GM12878 (cell line): ENCODE data around the gene ZFP36. TPM values are rescaled to one million over a fixed set of nuclear protein-coding genes. Genes with fewer than 3 reads are reported as not detected.
A peak's percentile ranks its signal among the peaks of the same experiment; 100 is the strongest.

Source experiments
- BCL11A ChIP-seq: IDR thresholded peaks from 2 replicates; pipeline ENCODE4 v1.6.1; 2011; ENCODE audit warnings: low read depth, low read length
- CHD4 ChIP-seq: fragments of 200-600 bp; sonication (generic); IDR thresholded peaks from 2 replicates; pipeline ENCODE4 v1.6.1; 2016; ENCODE audit warnings: mild to moderate bottlenecking
- EGR1 ChIP-seq, 2 experiments: IDR thresholded peaks; 1 replicate in 1 of 2; 2 replicates in 1 of 2; pipeline ENCODE4 v1.6.1; 2011 to 2012; ENCODE audit warnings: low read depth in 2 of 2, low read length in 2 of 2, borderline replicate concordance in 1 of 2, mild to moderate bottlenecking in 1 of 2, moderate library complexity in 1 of 2
- FOXK2 ChIP-seq: fragments of 450-650 bp; IDR thresholded peaks from 2 replicates; pipeline ENCODE4 v1.6.1; 2017; ENCODE audit warnings: mild to moderate bottlenecking, moderate library complexity
- POLR2AphosphoS2 ChIP-seq: IDR thresholded peaks from 2 replicates; pipeline ENCODE4 v1.6.1; 2011; ENCODE audit warnings: low read depth, mild to moderate bottlenecking, low read length, improper control_type of control experiment, moderate library complexity
- YBX1 ChIP-seq: fragments of 450-650 bp; IDR thresholded peaks from 2 replicates; pipeline ENCODE4 v1.6.1; 2016; ENCODE audit warnings: antibody characterized with exemption
- ZNF217 ChIP-seq: fragments of 450-650 bp; IDR thresholded peaks from 2 replicates; pipeline ENCODE4 v1.6.1; 2017; ENCODE audit warnings: antibody characterized with exemption, mild to moderate bottlenecking
- ZNF24 ChIP-seq: fragments of 450-650 bp; IDR thresholded peaks from 2 replicates; pipeline ENCODE4 v1.6.1; 2017; ENCODE audit warnings: antibody characterized with exemption, mild to moderate bottlenecking
- polyA plus RNA-seq, 11 experiments: library from polyadenylated mRNA; depleted of rRNA in 4 of 11; unstranded in 6 of 11; stranded (reverse) in 5 of 11; fragments of >200 nt; fragmentation: Nextera tagmentation in 4 of 11; fragmentation: Illumina TruSeq in 1 of 11; extraction: Ambion mirVana in 4 of 11; extraction: Trizol in 1 of 11; gene quantifications; 1 replicate in 1 of 11; 2 replicates in 10 of 11; pipeline versions ENCODE4 v1.2.1 to v1.2.3, GENCODE V29; 2011 to 2016; ENCODE audit warnings: inconsistent platforms in 2 of 11, missing spikeins in 2 of 11, low read depth in 1 of 11
- total RNA-seq, 4 experiments: library from RNA; depleted of rRNA in 3 of 4; stranded (reverse); fragments of >200 nt in 3 of 4; fragmentation: Illumina TruSeq in 1 of 4; extraction: Trizol in 1 of 4; gene quantifications; 2 replicates each; pipeline versions ENCODE4 v1.2.1 to v1.2.3, GENCODE V29; 2013 to 2021
- TF ChIP-seq, protein P1 (sequence below): fragments of 450-650 bp; IDR thresholded peaks from 2 replicates; pipeline ENCODE4 v1.6.1; 2016; ENCODE audit warnings: mild to moderate bottlenecking, moderate library complexity, borderline replicate concordance
- TF ChIP-seq, protein P2 (sequence below): IDR thresholded peaks from 2 replicates; pipeline ENCODE4 v1.6.1; 2012; ENCODE audit warnings: mild to moderate bottlenecking, low read depth, low read length
- TF ChIP-seq, protein P3 (sequence below): fragments of 450-650 bp; IDR thresholded peaks from 2 replicates; pipeline ENCODE4 v1.6.1; 2017; ENCODE audit warnings: borderline replicate concordance
- TF ChIP-seq, protein P4 (sequence below): fragments of 450-650 bp; IDR thresholded peaks from 2 replicates; pipeline ENCODE4 v1.6.1; 2018; ENCODE audit warnings: mild to moderate bottlenecking, low read depth, moderate library complexity; ENCODE audit not compliant: partially characterized antibody
- TF ChIP-seq, protein P5 (sequence below): fragments of 450-650 bp; IDR thresholded peaks from 2 replicates; pipeline ENCODE4 v1.6.1; 2017; ENCODE audit warnings: antibody characterized with exemption, mild to moderate bottlenecking, moderate library complexity

ZFP36 gene
- total and polyA plus RNA-seq, 10 of the 15 experiments (the other 5 are each of a cell fraction or from before 2014, with no cell fraction given), result 5.3 to 55.0 (median 18.1) TPM

DNA sequence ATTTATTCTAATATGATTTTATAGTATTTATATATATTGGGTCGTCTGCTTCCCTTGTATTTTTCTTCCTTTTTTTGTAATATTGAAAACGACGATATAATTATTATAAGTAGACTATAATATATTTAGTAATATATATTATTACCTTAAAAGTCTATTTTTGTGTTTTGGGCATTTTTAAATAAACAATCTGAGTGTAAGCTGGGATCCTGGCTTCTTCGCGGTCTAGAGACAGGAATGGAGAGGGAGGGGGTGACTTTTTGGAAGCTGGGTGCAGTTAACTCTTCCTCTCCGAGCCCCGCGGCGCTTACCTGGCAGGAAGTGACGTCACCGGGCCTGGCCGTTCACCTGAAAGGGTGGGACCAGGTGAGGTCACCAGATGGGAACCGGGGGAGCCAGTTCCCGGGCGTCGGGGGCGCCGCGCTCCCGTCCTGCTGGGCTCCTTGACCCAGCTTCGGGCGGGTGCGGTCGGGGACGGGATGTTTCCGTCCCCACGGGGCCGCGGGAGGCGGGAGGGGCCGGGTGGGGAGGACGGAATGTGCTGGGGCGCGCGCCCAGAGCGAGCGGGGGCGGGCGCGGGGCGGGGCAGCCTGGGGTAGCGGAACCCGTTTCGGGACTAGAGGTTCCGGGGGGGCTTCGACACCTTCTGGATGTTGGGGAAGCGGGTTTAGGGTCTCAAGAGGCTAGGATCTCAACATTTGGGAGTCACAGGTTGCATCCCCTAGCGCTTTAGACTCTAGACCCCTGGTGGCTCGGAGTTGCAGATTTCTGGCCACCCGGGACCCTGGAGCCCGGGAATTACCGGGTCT, 2.8 kb downstream of the ZFP36 start (continued):
- TF ChIP-seq, protein P1, sequence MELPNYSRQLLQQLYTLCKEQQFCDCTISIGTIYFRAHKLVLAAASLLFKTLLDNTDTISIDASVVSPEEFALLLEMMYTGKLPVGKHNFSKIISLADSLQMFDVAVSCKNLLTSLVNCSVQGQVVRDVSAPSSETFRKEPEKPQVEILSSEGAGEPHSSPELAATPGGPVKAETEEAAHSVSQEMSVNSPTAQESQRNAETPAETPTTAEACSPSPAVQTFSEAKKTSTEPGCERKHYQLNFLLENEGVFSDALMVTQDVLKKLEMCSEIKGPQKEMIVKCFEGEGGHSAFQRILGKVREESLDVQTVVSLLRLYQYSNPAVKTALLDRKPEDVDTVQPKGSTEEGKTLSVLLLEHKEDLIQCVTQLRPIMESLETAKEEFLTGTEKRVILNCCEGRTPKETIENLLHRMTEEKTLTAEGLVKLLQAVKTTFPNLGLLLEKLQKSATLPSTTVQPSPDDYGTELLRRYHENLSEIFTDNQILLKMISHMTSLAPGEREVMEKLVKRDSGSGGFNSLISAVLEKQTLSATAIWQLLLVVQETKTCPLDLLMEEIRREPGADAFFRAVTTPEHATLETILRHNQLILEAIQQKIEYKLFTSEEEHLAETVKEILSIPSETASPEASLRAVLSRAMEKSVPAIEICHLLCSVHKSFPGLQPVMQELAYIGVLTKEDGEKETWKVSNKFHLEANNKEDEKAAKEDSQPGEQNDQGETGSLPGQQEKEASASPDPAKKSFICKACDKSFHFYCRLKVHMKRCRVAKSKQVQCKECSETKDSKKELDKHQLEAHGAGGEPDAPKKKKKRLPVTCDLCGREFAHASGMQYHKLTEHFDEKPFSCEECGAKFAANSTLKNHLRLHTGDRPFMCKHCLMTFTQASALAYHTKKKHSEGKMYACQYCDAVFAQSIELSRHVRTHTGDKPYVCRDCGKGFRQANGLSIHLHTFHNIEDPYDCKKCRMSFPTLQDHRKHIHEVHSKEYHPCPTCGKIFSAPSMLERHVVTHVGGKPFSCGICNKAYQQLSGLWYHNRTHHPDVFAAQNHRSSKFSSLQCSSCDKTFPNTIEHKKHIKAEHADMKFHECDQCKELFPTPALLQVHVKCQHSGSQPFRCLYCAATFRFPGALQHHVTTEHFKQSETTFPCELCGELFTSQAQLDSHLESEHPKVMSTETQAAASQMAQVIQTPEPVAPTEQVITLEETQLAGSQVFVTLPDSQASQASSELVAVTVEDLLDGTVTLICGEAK, result peak; percentile 66; the same call in 1 of the 2 replicates
- TF ChIP-seq ZNF24 (peak; percentile 34; the same call in 1 of the 2 replicates), POLR2AphosphoS2 (peak; percentile 97), EGR1 (IDR thresholded peaks at IDR 0.05; ENCODE audit: borderline replicate concordance in 1 of 2, low read depth in 2 of 2, low read length in 2 of 2) (peak in 1 of 2 experiments; percentile 92; a peak in 2 of 3 replicates), BCL11A (no peak), ZNF217 (peak; percentile 44; the same call in 1 of the 2 replicates), FOXK2 (no peak), YBX1 (no peak), CHD4 (no peak)
- TF ChIP-seq, protein P2, sequence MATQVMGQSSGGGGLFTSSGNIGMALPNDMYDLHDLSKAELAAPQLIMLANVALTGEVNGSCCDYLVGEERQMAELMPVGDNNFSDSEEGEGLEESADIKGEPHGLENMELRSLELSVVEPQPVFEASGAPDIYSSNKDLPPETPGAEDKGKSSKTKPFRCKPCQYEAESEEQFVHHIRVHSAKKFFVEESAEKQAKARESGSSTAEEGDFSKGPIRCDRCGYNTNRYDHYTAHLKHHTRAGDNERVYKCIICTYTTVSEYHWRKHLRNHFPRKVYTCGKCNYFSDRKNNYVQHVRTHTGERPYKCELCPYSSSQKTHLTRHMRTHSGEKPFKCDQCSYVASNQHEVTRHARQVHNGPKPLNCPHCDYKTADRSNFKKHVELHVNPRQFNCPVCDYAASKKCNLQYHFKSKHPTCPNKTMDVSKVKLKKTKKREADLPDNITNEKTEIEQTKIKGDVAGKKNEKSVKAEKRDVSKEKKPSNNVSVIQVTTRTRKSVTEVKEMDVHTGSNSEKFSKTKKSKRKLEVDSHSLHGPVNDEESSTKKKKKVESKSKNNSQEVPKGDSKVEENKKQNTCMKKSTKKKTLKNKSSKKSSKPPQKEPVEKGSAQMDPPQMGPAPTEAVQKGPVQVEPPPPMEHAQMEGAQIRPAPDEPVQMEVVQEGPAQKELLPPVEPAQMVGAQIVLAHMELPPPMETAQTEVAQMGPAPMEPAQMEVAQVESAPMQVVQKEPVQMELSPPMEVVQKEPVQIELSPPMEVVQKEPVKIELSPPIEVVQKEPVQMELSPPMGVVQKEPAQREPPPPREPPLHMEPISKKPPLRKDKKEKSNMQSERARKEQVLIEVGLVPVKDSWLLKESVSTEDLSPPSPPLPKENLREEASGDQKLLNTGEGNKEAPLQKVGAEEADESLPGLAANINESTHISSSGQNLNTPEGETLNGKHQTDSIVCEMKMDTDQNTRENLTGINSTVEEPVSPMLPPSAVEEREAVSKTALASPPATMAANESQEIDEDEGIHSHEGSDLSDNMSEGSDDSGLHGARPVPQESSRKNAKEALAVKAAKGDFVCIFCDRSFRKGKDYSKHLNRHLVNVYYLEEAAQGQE, result no peak
- TF ChIP-seq, protein P3, sequence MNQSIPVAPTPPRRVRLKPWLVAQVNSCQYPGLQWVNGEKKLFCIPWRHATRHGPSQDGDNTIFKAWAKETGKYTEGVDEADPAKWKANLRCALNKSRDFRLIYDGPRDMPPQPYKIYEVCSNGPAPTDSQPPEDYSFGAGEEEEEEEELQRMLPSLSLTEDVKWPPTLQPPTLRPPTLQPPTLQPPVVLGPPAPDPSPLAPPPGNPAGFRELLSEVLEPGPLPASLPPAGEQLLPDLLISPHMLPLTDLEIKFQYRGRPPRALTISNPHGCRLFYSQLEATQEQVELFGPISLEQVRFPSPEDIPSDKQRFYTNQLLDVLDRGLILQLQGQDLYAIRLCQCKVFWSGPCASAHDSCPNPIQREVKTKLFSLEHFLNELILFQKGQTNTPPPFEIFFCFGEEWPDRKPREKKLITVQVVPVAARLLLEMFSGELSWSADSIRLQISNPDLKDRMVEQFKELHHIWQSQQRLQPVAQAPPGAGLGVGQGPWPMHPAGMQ, result no peak
- TF ChIP-seq, protein P4, sequence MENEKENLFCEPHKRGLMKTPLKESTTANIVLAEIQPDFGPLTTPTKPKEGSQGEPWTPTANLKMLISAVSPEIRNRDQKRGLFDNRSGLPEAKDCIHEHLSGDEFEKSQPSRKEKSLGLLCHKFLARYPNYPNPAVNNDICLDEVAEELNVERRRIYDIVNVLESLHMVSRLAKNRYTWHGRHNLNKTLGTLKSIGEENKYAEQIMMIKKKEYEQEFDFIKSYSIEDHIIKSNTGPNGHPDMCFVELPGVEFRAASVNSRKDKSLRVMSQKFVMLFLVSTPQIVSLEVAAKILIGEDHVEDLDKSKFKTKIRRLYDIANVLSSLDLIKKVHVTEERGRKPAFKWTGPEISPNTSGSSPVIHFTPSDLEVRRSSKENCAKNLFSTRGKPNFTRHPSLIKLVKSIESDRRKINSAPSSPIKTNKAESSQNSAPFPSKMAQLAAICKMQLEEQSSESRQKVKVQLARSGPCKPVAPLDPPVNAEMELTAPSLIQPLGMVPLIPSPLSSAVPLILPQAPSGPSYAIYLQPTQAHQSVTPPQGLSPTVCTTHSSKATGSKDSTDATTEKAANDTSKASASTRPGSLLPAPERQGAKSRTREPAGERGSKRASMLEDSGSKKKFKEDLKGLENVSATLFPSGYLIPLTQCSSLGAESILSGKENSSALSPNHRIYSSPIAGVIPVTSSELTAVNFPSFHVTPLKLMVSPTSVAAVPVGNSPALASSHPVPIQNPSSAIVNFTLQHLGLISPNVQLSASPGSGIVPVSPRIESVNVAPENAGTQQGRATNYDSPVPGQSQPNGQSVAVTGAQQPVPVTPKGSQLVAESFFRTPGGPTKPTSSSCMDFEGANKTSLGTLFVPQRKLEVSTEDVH, result no peak
- TF ChIP-seq, protein P5, sequence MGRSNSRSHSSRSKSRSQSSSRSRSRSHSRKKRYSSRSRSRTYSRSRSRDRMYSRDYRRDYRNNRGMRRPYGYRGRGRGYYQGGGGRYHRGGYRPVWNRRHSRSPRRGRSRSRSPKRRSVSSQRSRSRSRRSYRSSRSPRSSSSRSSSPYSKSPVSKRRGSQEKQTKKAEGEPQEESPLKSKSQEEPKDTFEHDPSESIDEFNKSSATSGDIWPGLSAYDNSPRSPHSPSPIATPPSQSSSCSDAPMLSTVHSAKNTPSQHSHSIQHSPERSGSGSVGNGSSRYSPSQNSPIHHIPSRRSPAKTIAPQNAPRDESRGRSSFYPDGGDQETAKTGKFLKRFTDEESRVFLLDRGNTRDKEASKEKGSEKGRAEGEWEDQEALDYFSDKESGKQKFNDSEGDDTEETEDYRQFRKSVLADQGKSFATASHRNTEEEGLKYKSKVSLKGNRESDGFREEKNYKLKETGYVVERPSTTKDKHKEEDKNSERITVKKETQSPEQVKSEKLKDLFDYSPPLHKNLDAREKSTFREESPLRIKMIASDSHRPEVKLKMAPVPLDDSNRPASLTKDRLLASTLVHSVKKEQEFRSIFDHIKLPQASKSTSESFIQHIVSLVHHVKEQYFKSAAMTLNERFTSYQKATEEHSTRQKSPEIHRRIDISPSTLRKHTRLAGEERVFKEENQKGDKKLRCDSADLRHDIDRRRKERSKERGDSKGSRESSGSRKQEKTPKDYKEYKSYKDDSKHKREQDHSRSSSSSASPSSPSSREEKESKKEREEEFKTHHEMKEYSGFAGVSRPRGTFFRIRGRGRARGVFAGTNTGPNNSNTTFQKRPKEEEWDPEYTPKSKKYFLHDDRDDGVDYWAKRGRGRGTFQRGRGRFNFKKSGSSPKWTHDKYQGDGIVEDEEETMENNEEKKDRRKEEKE, result no peak
